Gastroesophageal sphincter (tissue), 2 donors: ENCODE results near the gene METAP1D.

Experiments used
- EP300 ChIP-seq: sonication (generic); formaldehyde crosslinking; IDR thresholded peaks from one replicate; pipeline ENCODE4 v1.6.1; 2017; ENCODE audit warnings: antibody characterized with exemption, mild to moderate bottlenecking
- POLR2A ChIP-seq, 2 donors: fragments of 450-650 bp; IDR thresholded peaks; one replicate each; pipeline ENCODE4 v1.6.1; 2017; ENCODE audit warnings: antibody characterized with exemption in 2 of 2, mild to moderate bottlenecking in 2 of 2, moderate library complexity in 1 of 2

- TF ChIP-seq EP300, result no peak
- no peak for TF ChIP-seq POLR2A (IDR thresholded peaks at IDR 0.05)
Measured at GRCh38 chr2:172094294-172095145, 94.8 kb downstream of the METAP1D start.
